ENCODE results near the gene TRIM2. TPM values are rescaled to one million over a fixed set of nuclear protein-coding genes. Genes with fewer than 3 reads are reported as not detected.

The TRIM2 gene
- total and polyA plus RNA-seq, 2 donors, result 15.1 to 119 TPM

GRCh38 chr4:153255233-153255632 lies 51.0 kb downstream of the TRIM2 start:
- no peak for DNase-seq (ENCODE audit: extremely low spot score)
- WGBS, result 96% methylated on average over 3 of the region's 3 CpGs
- Histone ChIP-seq H3K4me3 (ENCODE audit: low read depth, low read length) (no peak overlapping the region), H3K27ac (ENCODE audit: low read depth) (no peak overlapping the region), H3K36me3 (ENCODE audit: insufficient read depth) (no peaks in the 10 kb centered on the region), H3K4me1 (ENCODE audit: insufficient read depth) (no peaks in the 10 kb centered on the region)

- Histone ChIP-seq H3K36me3 (ENCODE audit: insufficient read depth) (no peaks in the 10 kb centered on the region), H3K4me1 (ENCODE audit: insufficient read depth) (no peaks in the 10 kb centered on the region), H3K4me3 (ENCODE audit: low read depth, low read length) (no peak overlapping the region), H3K27ac (ENCODE audit: low read depth) (no peak overlapping the region)
- 17% methylated on average over 11 of the region's 11 CpGs for WGBS
- no peak for DNase-seq (ENCODE audit: extremely low spot score)
Observed at GRCh38 chr4:153257151-153257620, 52.9 kb downstream of the TRIM2 start.

- Histone ChIP-seq H3K36me3 (ENCODE audit: insufficient read depth) (no peaks in the 10 kb centered on the region), H3K4me3 (ENCODE audit: low read depth, low read length) (no peak overlapping the region), H3K27ac (ENCODE audit: low read depth) (no peak overlapping the region), H3K4me1 (ENCODE audit: insufficient read depth) (no peaks in the 10 kb centered on the region)
- WGBS, result 76% methylated on average over 5 of the region's 5 CpGs
- DNase-seq (ENCODE audit: extremely low spot score), result no peak
Observed at GRCh38 chr4:153257991-153258390, 53.7 kb downstream of the TRIM2 start.

GRCh38 chr4:153258750-153259149 lies 54.5 kb downstream of the TRIM2 start:
- H3K4me3 ChIP-seq (ENCODE audit: low read depth, low read length), result no peak overlapping the region
- H3K4me1 ChIP-seq (ENCODE audit: insufficient read depth), result no peaks in the 10 kb centered on the region
- DNase-seq (ENCODE audit: extremely low spot score), result no peak
- H3K27ac ChIP-seq (ENCODE audit: low read depth), result no peak overlapping the region
- H3K36me3 ChIP-seq (ENCODE audit: insufficient read depth), result no peaks in the 10 kb centered on the region
- WGBS, result 74% methylated on average over 4 of the region's 4 CpGs

GRCh38 chr4:153259661-153260060 lies 55.4 kb downstream of the TRIM2 start:
- no peak for DNase-seq (ENCODE audit: extremely low spot score)
- H3K36me3 ChIP-seq (ENCODE audit: insufficient read depth), result no peaks in the 10 kb centered on the region
- H3K4me3 ChIP-seq (ENCODE audit: low read depth, low read length), result no peak overlapping the region
- H3K4me1 ChIP-seq (ENCODE audit: insufficient read depth), result no peaks in the 10 kb centered on the region
- no peak overlapping the region for H3K27ac ChIP-seq (ENCODE audit: low read depth)
- WGBS, result 67% methylated on average over 4 of the region's 4 CpGs

GRCh38 chr4:153260132-153260531 lies 55.9 kb downstream of the TRIM2 start:
- Histone ChIP-seq H3K36me3 (ENCODE audit: insufficient read depth) (no peaks in the 10 kb centered on the region), H3K27ac (ENCODE audit: low read depth) (no peak overlapping the region), H3K4me1 (ENCODE audit: insufficient read depth) (no peaks in the 10 kb centered on the region), H3K4me3 (ENCODE audit: low read depth, low read length) (no peak overlapping the region)
- WGBS, result 67% methylated on average over 3 of the region's 3 CpGs
- DNase-seq (ENCODE audit: extremely low spot score), result no peak

- H3K27ac ChIP-seq (ENCODE audit: low read depth), result no peak overlapping the region
- no peaks in the 10 kb centered on the region for H3K4me1 ChIP-seq (ENCODE audit: insufficient read depth)
- no peaks in the 10 kb centered on the region for H3K36me3 ChIP-seq (ENCODE audit: insufficient read depth)
- 52% methylated on average over 3 of the region's 3 CpGs for WGBS
- H3K4me3 ChIP-seq (ENCODE audit: low read depth, low read length), result no peak overlapping the region
- no peak for DNase-seq (ENCODE audit: extremely low spot score)
Observed at GRCh38 chr4:153260553-153261300, 56.5 kb downstream of the TRIM2 start.

- 97% methylated on average over 2 of the region's 2 CpGs for WGBS
Observed at GRCh38 chr4:153261461-153261860, 57.2 kb downstream of the TRIM2 start.

GRCh38 chr4:153261914-153262313 lies 57.7 kb downstream of the TRIM2 start:
- H3K36me3 ChIP-seq (ENCODE audit: insufficient read depth), result no peaks in the 10 kb centered on the region
- DNase-seq (ENCODE audit: extremely low spot score), result no peak
- 89% methylated on average over 2 of the region's 2 CpGs for WGBS
- H3K4me3 ChIP-seq (ENCODE audit: low read depth, low read length), result no peak overlapping the region
- no peak overlapping the region for H3K27ac ChIP-seq (ENCODE audit: low read depth)
- no peaks in the 10 kb centered on the region for H3K4me1 ChIP-seq (ENCODE audit: insufficient read depth)

More at GRCh38 chr4:153261461-153261860, 57.2 kb downstream of the TRIM2 start:
- Histone ChIP-seq H3K4me3 (ENCODE audit: low read depth, low read length) (no peak overlapping the region), H3K36me3 (ENCODE audit: insufficient read depth) (no peaks in the 10 kb centered on the region), H3K27ac (ENCODE audit: low read depth) (no peak overlapping the region), H3K4me1 (ENCODE audit: insufficient read depth) (no peaks in the 10 kb centered on the region)
- no peak for DNase-seq (ENCODE audit: extremely low spot score)

GRCh38 chr4:153265306-153266047 lies 61.2 kb downstream of the TRIM2 start:
- H3K4me1 ChIP-seq (ENCODE audit: insufficient read depth), result no peaks in the 10 kb centered on the region
- H3K4me3 ChIP-seq (ENCODE audit: low read depth, low read length), result no peak overlapping the region

GRCh38 chr4:153266988-153267387 lies 62.7 kb downstream of the TRIM2 start:
- no peak for DNase-seq (ENCODE audit: extremely low spot score)
- H3K27ac ChIP-seq (ENCODE audit: low read depth), result no peak overlapping the region
- no peak overlapping the region for H3K4me3 ChIP-seq (ENCODE audit: low read depth, low read length)
- H3K4me1 ChIP-seq (ENCODE audit: insufficient read depth), result no peaks in the 10 kb centered on the region
- 49% methylated on average over 3 of the region's 3 CpGs for WGBS
- H3K36me3 ChIP-seq (ENCODE audit: insufficient read depth), result no peaks in the 10 kb centered on the region

More at GRCh38 chr4:153265306-153266047, 61.2 kb downstream of the TRIM2 start:
- 90% methylated on average over 9 of the region's 9 CpGs for WGBS
- H3K36me3 ChIP-seq (ENCODE audit: insufficient read depth), result no peaks in the 10 kb centered on the region
- H3K27ac ChIP-seq (ENCODE audit: low read depth), result no peak overlapping the region
- DNase-seq (ENCODE audit: extremely low spot score), result no peak

GRCh38 chr4:153267890-153268289 lies 63.6 kb downstream of the TRIM2 start:
- Histone ChIP-seq H3K4me3 (ENCODE audit: low read depth, low read length) (no peak overlapping the region), H3K4me1 (ENCODE audit: insufficient read depth) (no peaks in the 10 kb centered on the region), H3K36me3 (ENCODE audit: insufficient read depth) (no peaks in the 10 kb centered on the region), H3K27ac (ENCODE audit: low read depth) (no peak overlapping the region)
- WGBS, result 77% methylated on average over 7 of the region's 7 CpGs
- DNase-seq (ENCODE audit: extremely low spot score), result no peak

- no peak overlapping the region for H3K4me3 ChIP-seq (ENCODE audit: low read depth, low read length)
- no peak overlapping the region for H3K27ac ChIP-seq (ENCODE audit: low read depth)
- DNase-seq (ENCODE audit: extremely low spot score), result no peak
- H3K36me3 ChIP-seq (ENCODE audit: insufficient read depth), result no peaks in the 10 kb centered on the region
- 87% methylated on average over 4 of the region's 4 CpGs for WGBS
- no peaks in the 10 kb centered on the region for H3K4me1 ChIP-seq (ENCODE audit: insufficient read depth)
Observed at GRCh38 chr4:153268295-153268694, 64.1 kb downstream of the TRIM2 start.
